Liver (tissue), 9 donors: ENCODE results near the gene WDR19. TPM values are rescaled to one million over a fixed set of nuclear protein-coding genes. Genes with fewer than 3 reads are reported as not detected.

Source experiments
- DNase-seq: peaks from one replicate; pipeline ENCODE4 v3.0.0-alpha.2; 2017; ENCODE audit warnings: low spot score
- H3K27ac ChIP-seq, 2 donors: one replicate each; pipeline ENCODE4 v1.7.0; 2013; ENCODE audit warnings: inconsistent platforms in 2 of 2, low read length in 2 of 2, control low read depth in 1 of 2, low read depth in 1 of 2, mild to moderate bottlenecking in 1 of 2
- H3K27me3 ChIP-seq, 4 donors: one replicate each; pipeline versions ENCODE4 v1.6.1 to v1.7.0; 2013; ENCODE audit warnings: low read length in 3 of 4, inconsistent platforms in 1 of 4, mild to moderate bottlenecking in 1 of 4, moderate library complexity in 1 of 4; ENCODE audit not compliant: control insufficient read depth in 4 of 4, insufficient read depth in 4 of 4
- H3K36me3 ChIP-seq, 4 donors: one replicate each; pipeline versions ENCODE4 v1.6.1 to v1.7.0; 2013; ENCODE audit warnings: low read length in 3 of 4, mild to moderate bottlenecking in 3 of 4, low read depth in 1 of 4, moderate library complexity in 1 of 4; ENCODE audit not compliant: control insufficient read depth in 4 of 4, insufficient read depth in 3 of 4
- H3K4me1 ChIP-seq, 4 donors: one replicate each; pipeline versions ENCODE4 v1.6.1 to v1.7.0; 2013; ENCODE audit warnings: low read length in 3 of 4, mild to moderate bottlenecking in 3 of 4, moderate library complexity in 1 of 4; ENCODE audit not compliant: control insufficient read depth in 4 of 4, insufficient read depth in 4 of 4
- H3K4me3 ChIP-seq, 3 donors: one replicate each; pipeline versions ENCODE4 v1.6.1 to v1.7.0; 2013; ENCODE audit warnings: low read length in 3 of 3, control low read depth in 1 of 3, low read depth in 1 of 3, mild to moderate bottlenecking in 1 of 3
- H3K9ac ChIP-seq, 2 donors: one replicate each; pipeline ENCODE4 v1.7.0; 2013; ENCODE audit warnings: low read length in 2 of 2, mild to moderate bottlenecking in 2 of 2, moderate library complexity in 2 of 2, control low read depth in 1 of 2, low read depth in 1 of 2
- H3K9me3 ChIP-seq, 4 donors: one replicate each; pipeline versions ENCODE4 v1.6.1 to v1.7.0; 2013; ENCODE audit warnings: low read length in 3 of 4; ENCODE audit not compliant: control insufficient read depth in 4 of 4
- ATF3 ChIP-seq: IDR thresholded peaks from 2 replicates; pipeline ENCODE4 v1.6.1; 2016; ENCODE audit warnings: antibody characterized with exemption
- EGR1 ChIP-seq, 2 donors: IDR thresholded peaks; 2 replicates each; pipeline ENCODE4 v1.6.1; 2016 to 2018; ENCODE audit warnings: antibody characterized with exemption in 2 of 2, low read depth in 2 of 2
- FOXA1 ChIP-seq: IDR thresholded peaks from 2 replicates; pipeline ENCODE4 v1.6.1; 2016; ENCODE audit warnings: antibody characterized with exemption
- FOXA2 ChIP-seq: IDR thresholded peaks from 2 replicates; pipeline ENCODE4 v1.6.1; 2016; ENCODE audit warnings: antibody characterized with exemption
- GABPA ChIP-seq, 2 donors: IDR thresholded peaks in 1 of 2; conservative IDR thresholded peaks in 1 of 2; 2 replicates each; pipeline ENCODE4 v1.6.1; 2016; ENCODE audit warnings: antibody characterized with exemption in 2 of 2, mild to moderate bottlenecking in 1 of 2, moderate library complexity in 1 of 2
- HNF4A ChIP-seq, 2 donors: conservative IDR thresholded peaks; 2 replicates each; pipeline ENCODE4 v1.6.1; 2016; ENCODE audit warnings: antibody characterized with exemption in 2 of 2, mild to moderate bottlenecking in 2 of 2
- HNF4G ChIP-seq: IDR thresholded peaks from 2 replicates; pipeline ENCODE4 v1.6.1; 2016; ENCODE audit warnings: antibody characterized with exemption
- JUND ChIP-seq, 2 donors: IDR thresholded peaks; 2 replicates each; pipeline ENCODE4 v1.6.1; 2016; ENCODE audit warnings: antibody characterized with exemption in 2 of 2
- MAX ChIP-seq: IDR thresholded peaks from 2 replicates; pipeline ENCODE4 v1.6.1; 2016; ENCODE audit warnings: antibody characterized with exemption
- RAD21 ChIP-seq, 2 donors: IDR thresholded peaks; 2 replicates each; pipeline ENCODE4 v1.6.1; 2016; ENCODE audit warnings: antibody characterized with exemption in 2 of 2, mild to moderate bottlenecking in 2 of 2
- REST ChIP-seq: IDR thresholded peaks from 2 replicates; pipeline ENCODE4 v1.6.1; 2016; ENCODE audit warnings: antibody characterized with exemption, mild to moderate bottlenecking
- RXRA ChIP-seq, 2 donors: IDR thresholded peaks; 2 replicates each; pipeline ENCODE4 v1.6.1; 2017 to 2018; ENCODE audit warnings: antibody characterized with exemption in 2 of 2, mild to moderate bottlenecking in 1 of 2
- YY1 ChIP-seq: IDR thresholded peaks from 2 replicates; pipeline ENCODE4 v1.6.1; 2016; ENCODE audit warnings: antibody characterized with exemption, mild to moderate bottlenecking
- WGBS: extraction: QIAGEN DNeasy Blood & Tissue Kit; methylation state at CpG from one replicate; pipeline ENCODE4 v1.1.7; 2013; 5-methylcytosine and 5-hydroxymethylcytosine counted together
- polyA plus RNA-seq, 2 donors: library from polyadenylated mRNA; stranded (reverse) in 1 of 2; unstranded in 1 of 2; fragments of 200-250 nt in 1 of 2; fragments of >200 nt in 1 of 2; fragmentation: Nextera tagmentation in 1 of 2; extraction: Ambion mirVana in 1 of 2; gene quantifications; one replicate each; pipeline versions ENCODE4 v1.2.1 to v1.2.3, GENCODE V29; 2013 to 2015
- total RNA-seq, 2 donors: library from RNA; depleted of rRNA; stranded (reverse); fragments of >200 nt; gene quantifications; one replicate each; pipeline ENCODE4 v1.2.3, GENCODE V29; 2014
- donor health status: healthy.
- donor health status: healthy.
- donor health status: healthy.
- donor health status: healthy.
- donor health status: healthy.

Gene WDR19
- total and polyA plus RNA-seq, 4 donors: 9.5 to 34.3 (median 17.7) TPM

- 84% methylated on average over 3 of the region's 3 CpGs for WGBS
- Histone ChIP-seq H3K9ac (no peak overlapping the region), H3K4me1 (no peaks in the 10 kb centered on the region), H3K9me3 (peaks cover 0 to 1% (median 0%) of the 10 kb centered on the region in 4 donors), H3K4me3 (no peak overlapping the region), H3K27me3 (no peaks in the 10 kb centered on the region), H3K27ac (no peak overlapping the region), H3K36me3 (no peaks in the 10 kb centered on the region)
- DNase-seq: no peak
- no peak for TF ChIP-seq JUND (IDR thresholded peaks at IDR 0.05)
- TF ChIP-seq HNF4A (conservative IDR thresholded peaks at IDR 0.05): no peak
- no peak for TF ChIP-seq RAD21 (IDR thresholded peaks at IDR 0.05)
- TF ChIP-seq FOXA2: no peak
- no peak for TF ChIP-seq MAX
- TF ChIP-seq FOXA1: no peak
- no peak for TF ChIP-seq GABPA (IDR thresholded peaks at IDR 0.05 in 1 of 2, conservative IDR thresholded peaks at IDR 0.05 in 1 of 2)
- TF ChIP-seq ATF3: no peak
- no peak for TF ChIP-seq YY1
- no peak for TF ChIP-seq HNF4G
- TF ChIP-seq RXRA (IDR thresholded peaks at IDR 0.05): no peak
Observed at GRCh38 chr4:39166177-39166576, 16.2 kb upstream of the WDR19 start.

GRCh38 chr4:39166669-39167068 lies 15.7 kb upstream of the WDR19 start:
- Histone ChIP-seq H3K9me3 (peaks cover 0 to 1% (median 0%) of the 10 kb centered on the region in 4 donors), H3K4me3 (no peak overlapping the region), H3K27me3 (no peaks in the 10 kb centered on the region), H3K9ac (no peak overlapping the region), H3K36me3 (no peaks in the 10 kb centered on the region), H3K4me1 (no peaks in the 10 kb centered on the region), H3K27ac (no peak overlapping the region)
- TF ChIP-seq ATF3: no peak
- no peak for DNase-seq
- WGBS: 90% methylated on average over 7 of the region's 7 CpGs

- no peak overlapping the region for H3K4me3 ChIP-seq
- H3K9me3 ChIP-seq: peaks cover 0 to 1% (median 0%) of the 10 kb centered on the region in 4 donors
- no peak overlapping the region for H3K9ac ChIP-seq
- no peak overlapping the region for H3K27ac ChIP-seq
- TF ChIP-seq RAD21 (IDR thresholded peaks at IDR 0.05): no peak
- TF ChIP-seq FOXA1: no peak
- TF ChIP-seq JUND (IDR thresholded peaks at IDR 0.05): no peak
- TF ChIP-seq REST: no peak
- no peak for TF ChIP-seq EGR1 (IDR thresholded peaks at IDR 0.05; ENCODE audit: low read depth in 2 of 2)
- no peak for TF ChIP-seq GABPA (IDR thresholded peaks at IDR 0.05 in 1 of 2, conservative IDR thresholded peaks at IDR 0.05 in 1 of 2)
- TF ChIP-seq MAX: no peak
- no peaks in the 10 kb centered on the region for H3K4me1 ChIP-seq
- WGBS: 71% methylated on average over 3 of the region's 3 CpGs
- no peaks in the 10 kb centered on the region for H3K27me3 ChIP-seq
- no peaks in the 10 kb centered on the region for H3K36me3 ChIP-seq
- no peak for DNase-seq
Observed at GRCh38 chr4:39169426-39169825, 12.9 kb upstream of the WDR19 start.
